Measurements from ENCODE around the gene MAPK1.
"Not testable (repeated sequence)": the region's sequence is repeated elsewhere in the genome, so short reads cannot be mapped to it uniquely, and the experiment has no call there.

The MAPK1 gene

GRCh38 chr22:21881841-21882753, 14.7 kb upstream of the MAPK1 start:
- DNase-seq (ENCODE audit: low spot score), result no peak

GRCh38 chr22:21876486-21877176, 9.2 kb upstream of the MAPK1 start:
- DNase-seq (ENCODE audit: low spot score), result no peak

DNA sequence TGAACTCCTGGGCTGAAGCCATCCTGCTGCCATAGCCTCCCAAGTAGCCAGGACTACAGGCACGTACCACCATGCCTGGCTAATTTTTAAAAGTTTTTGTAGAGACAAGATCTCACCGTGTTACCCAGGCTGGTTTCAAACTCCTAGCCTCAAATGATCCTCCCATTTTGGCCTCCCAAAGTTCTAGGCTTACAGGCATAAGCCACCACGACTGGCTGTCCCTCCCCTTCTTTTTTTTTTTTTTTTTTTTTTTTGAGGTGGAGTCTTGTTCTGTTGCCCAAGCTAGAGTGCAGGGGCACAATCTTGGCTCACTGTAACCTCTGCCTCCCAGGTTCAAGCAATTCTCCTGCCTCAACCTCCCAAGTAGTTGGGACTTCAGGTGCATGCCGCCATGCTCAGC, 7.5 kb upstream of the MAPK1 start:
- DNase-seq (ENCODE audit: low spot score), result not testable (repeated sequence)

DNA sequence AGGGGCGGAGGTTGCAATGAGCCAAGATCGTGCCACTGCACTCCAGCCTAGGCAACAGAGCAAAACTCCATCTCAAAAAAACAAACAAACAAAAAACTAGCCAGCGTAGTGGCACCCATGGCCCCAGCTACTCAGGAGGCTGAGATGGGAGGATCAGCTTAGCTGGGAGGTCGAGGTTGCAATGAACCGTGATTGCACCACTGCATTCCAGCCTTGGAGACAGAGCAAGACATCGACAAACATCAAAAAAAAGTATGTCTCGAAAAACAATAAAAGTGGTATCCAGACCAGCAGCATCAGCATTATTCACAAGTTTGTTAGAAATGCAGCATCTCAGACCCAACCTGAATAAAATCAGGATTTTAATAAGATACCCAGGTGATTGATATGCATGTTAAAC, 6.2 kb upstream of the MAPK1 start:
- DNase-seq (ENCODE audit: low spot score), result no peak

- not testable (repeated sequence) for DNase-seq (ENCODE audit: low spot score)
Observed at GRCh38 chr22:21872741-21873140, 5.3 kb upstream of the MAPK1 start.

GRCh38 chr22:21868651-21869050, 1.2 kb upstream of the MAPK1 start:
- no peak for DNase-seq (ENCODE audit: low spot score)

DNA sequence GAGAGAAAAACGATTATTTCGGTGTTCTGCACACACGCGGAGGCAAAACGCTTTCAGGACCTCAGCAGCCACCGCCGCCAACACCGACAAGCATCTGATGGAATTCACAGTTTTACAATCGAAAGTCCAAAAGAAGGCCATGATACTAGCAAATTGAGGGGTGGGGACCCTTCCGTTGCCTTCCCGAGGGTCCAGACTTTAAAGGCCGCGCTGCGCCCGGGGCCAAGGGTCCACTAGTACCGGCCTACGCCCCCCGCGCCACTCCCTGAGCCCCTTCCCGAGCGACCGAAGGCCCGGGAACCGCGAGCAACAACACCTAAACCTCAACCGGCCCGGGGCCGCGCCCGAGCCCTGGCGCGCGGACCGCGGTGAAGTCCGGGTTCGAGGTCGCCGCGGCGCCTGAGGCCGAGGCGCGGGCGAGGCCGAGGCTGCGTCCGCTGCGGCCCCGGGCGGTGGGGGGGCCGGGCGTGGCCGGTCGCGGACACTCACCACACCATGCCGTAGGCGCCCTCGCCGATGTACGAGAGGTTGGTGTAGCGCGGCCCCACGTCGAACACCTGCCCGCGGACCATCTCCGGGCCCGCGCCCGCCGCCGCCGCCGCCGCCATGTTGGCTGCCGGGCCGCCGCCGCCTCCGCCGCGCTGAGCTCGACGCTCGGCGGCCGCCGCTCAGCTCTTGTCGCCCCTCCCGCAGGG, 465 bp downstream of the MAPK1 start:
- DNase-seq (ENCODE audit: low spot score), result peak; percentile 45

GRCh38 chr22:21865041-21865440, 2.4 kb downstream of the MAPK1 start:
- DNase-seq (ENCODE audit: low spot score), result no peak

DNA sequence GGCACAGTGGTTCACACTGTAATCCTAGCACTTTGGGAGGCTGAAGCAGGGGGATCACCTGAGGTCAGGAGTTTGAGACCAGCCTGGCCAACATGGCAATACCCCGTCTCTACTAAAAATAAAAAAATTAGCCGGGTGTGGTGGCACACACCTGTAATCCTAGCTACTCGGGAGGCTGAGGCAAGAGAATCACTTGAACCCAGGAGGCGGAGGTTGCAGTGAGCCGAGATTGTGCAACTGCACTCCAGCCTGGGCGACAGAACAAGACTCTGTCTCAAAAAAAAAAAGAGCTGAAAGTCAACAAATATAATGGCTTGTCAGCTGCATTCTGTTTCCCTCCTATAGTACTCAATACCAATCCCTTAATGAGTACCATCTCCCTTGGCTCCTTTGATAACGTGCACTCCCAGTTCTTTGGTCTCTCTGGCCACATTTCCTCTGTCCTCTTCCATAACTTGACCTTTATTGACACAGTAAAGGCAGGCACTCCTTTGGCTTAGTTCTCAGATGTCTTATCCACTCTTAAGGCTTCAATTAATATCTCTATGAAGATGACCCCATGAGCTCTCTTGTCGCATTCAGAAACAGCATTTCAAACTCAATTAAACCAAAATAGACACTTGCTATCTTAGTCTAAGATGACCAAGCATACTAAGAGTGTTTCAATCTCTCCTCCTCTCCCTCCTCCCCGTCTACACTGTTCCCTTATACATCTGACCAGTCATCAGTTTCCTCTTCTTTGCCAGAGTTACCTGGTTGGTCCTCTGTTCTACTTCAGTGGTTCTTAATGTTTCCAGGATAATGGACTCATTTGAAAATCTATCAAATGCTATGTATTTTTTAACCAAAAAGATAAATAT, 4.8 kb downstream of the MAPK1 start:
- DNase-seq (ENCODE audit: low spot score), result no peak

DNA sequence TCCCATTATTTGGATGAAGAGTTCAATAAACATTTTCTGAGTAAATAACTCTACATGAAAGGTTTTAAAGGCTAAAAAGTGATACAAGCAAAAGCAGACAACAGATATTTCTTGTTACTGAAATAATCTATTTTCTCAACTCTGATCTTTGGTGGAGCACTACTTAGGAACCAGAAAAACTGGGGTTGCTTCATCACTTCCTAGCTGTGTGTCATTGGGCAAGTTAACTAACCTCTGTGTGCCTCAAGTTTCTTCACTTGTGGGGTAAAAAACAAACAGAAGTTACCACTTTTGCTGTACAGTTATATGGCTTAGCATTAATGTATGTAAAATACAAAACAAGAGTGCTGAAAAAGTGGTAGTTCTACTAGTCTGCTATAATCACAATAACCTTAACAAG, 5.6 kb downstream of the MAPK1 start:
- DNase-seq (ENCODE audit: low spot score), result no peak

- no peak for DNase-seq (ENCODE audit: low spot score)
Observed at GRCh38 chr22:21861264-21861848, 6.1 kb downstream of the MAPK1 start.

- no peak for DNase-seq (ENCODE audit: low spot score)
Observed at GRCh38 chr22:21860491-21861039, 6.9 kb downstream of the MAPK1 start.

- DNase-seq (ENCODE audit: low spot score), result no peak
Observed at GRCh38 chr22:21858025-21858764, 9.2 kb downstream of the MAPK1 start.

GRCh38 chr22:21857481-21857914, 9.9 kb downstream of the MAPK1 start:
- no peak for DNase-seq (ENCODE audit: low spot score)

DNA sequence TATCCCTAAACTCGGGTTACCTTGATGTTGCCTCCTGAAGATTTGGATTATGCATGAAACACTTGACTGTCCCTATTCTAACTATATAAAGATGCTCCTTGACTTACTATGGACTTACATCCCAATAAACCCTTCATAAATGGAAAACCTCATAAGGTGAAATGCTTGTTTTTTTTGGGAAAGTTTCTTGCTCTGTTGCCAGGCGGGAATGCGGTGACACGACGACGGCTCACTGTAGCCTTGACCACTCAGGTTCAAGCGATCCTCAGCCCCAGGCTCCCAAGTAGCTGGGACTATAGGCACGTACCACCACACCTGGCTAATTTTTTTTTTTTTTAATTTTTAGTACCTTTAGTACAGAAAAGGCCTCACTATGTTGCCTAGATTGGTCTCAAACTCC, 10.6 kb downstream of the MAPK1 start:
- no peak for DNase-seq (ENCODE audit: low spot score)

GRCh38 chr22:21856197-21856596, 11.2 kb downstream of the MAPK1 start:
- no peak for DNase-seq (ENCODE audit: low spot score)

GRCh38 chr22:21855676-21856075, 11.8 kb downstream of the MAPK1 start:
- no peak for DNase-seq (ENCODE audit: low spot score)

- no peak for DNase-seq (ENCODE audit: low spot score)
Observed at GRCh38 chr22:21850660-21851059, 16.8 kb downstream of the MAPK1 start.

GRCh38 chr22:21849489-21849888, 18.0 kb downstream of the MAPK1 start:
- DNase-seq (ENCODE audit: low spot score), result no peak

GRCh38 chr22:21848057-21848456, 19.4 kb downstream of the MAPK1 start:
- not testable (repeated sequence) for DNase-seq (ENCODE audit: low spot score)
